GM19099 (cell line): Measurements from ENCODE around the gene MAP3K5.

ENCODE experiments used
- POLR2A ChIP-seq: IDR thresholded peaks from 3 replicates; pipeline ENCODE4 v1.6.1; 2011; ENCODE audit warnings: low read depth; ENCODE audit not compliant: insufficient read length; ENCODE audit errors: extremely low read depth

The MAP3K5 gene

DNA sequence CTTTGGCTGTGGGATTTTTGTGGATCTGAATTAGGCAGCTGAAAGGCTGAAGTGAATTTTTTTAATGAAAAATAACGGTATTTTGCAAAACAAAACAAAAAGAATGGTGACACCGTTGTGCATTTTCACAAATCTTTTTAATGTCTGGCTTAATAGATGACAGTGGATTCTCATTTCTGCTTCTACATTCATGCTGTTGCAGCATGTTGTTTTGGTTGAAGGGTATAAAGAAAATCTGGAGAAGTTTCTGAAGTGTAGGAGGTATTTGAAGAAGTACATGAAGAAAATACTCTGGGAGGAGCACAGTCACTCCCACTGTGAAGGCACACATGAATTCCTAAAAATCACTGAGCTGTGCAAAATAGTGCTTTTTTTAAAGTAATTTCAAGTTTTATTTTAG, 3.1 kb upstream of the MAP3K5 start:
- no peak for TF ChIP-seq POLR2A

DNA sequence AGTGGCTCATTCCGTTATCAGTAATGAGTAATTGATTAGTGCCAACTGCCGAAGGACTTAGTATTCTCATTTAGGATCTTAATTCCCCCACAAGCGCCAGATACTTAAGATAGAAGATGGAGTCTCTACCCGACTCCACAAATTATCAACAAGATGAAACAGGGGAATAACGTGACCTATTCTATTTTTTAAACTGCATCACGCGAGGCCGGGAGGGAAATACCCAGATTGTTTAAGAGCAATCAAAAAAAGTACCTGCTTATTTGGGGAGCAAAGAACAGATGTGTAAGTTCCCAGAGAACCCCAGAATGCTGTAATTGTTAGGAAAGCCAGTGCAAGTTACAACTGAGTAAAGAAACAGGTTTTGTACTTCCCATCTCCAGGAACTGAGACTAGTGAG, 1.1 kb upstream of the MAP3K5 start:
- no peak for TF ChIP-seq POLR2A

DNA sequence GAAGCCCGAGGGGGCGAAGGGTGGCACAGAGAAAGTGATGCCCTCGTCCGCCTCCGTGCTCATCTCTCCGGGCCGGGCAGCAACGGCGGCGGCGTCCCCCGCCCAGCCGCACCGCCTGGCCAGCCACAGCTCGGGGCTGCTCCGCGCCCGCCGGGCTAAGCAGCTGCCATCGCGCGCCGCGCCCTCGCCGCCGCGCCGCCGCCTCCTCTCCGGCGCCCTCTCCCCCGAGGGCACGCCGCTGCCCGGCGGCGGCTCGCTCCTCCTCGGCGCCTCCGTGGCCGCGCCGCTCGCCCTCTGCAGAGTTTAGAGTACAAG, 225 bp downstream of the MAP3K5 start:
- no peak for TF ChIP-seq POLR2A

DNA sequence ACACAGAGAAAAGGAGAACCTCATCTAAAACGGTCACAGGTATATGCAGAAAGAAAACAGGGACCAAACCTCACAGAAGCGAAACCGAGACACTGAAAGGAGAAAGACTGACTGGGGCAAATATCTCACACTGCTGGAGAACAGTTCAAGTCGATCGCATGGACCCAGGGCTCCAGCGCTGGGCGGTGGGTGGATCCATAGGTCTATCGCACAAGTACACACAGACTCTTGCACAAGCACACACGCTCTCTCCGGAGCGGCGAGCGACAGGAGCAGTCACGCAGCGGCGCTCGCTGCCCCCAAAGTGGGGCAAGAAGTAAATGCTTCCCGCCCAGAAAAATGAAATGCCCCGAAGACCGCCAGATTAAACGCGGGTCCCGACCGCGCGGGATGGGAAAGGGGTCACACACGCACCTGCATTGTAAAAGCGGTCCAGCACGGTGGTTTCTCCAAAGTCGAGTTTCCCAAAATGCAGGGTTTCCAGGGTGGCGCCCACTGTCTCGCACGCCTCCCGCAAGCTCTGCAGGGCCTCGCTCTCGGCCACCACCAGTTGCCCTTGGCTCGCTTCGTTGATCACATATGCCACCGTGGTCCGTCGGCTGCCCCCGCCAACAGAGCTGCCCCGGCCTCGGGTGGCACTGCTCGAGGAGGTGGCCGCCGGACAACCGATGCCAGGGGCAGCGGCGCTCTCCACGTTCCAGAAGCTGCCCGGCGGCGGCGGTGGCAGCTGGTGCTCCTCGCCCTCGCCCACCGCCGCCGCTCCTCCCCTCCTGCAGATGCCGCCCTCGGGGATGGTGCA, 782 bp downstream of the MAP3K5 start:
- TF ChIP-seq POLR2A: peak; percentile 83

DNA sequence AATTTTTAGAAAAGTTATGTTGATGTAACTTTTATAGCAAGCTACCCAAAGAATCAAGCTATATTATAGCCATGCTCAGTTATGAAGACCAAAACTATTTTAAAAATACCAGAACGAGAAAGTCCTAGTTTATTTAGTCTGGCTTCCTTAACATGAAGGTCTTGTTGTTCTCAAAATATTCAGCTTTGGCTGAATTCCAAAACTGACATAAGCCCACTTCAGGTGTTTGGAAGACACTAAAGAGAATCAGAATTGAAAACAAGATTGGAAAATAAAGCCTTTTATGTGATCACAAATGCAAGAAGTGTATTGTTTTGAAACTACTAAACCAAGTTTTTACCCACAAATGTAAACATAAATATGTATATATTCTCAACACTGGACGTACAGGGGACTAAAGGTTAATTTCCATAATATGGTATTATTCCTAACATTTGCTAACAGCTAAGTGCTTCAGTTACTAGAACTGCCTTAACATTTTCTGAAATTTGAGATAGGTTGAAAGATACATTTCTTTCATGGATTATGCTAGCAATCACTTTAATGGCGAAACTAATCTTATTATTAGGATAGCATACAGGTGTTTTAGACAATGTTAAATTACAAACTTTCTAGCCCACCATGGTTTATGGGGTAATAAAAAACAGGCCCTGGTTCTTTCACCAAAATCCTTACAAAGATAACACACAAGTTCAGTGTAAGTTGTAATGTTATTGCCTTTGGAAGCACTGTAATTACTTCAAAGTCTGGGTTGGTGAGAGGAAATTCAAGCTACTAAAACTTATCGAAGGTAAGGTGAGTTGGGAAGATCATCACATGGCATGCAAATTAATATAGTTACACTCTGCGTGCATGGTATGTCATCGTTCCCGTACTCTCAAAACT, 1.6 kb downstream of the MAP3K5 start:
- TF ChIP-seq POLR2A: no peak

DNA sequence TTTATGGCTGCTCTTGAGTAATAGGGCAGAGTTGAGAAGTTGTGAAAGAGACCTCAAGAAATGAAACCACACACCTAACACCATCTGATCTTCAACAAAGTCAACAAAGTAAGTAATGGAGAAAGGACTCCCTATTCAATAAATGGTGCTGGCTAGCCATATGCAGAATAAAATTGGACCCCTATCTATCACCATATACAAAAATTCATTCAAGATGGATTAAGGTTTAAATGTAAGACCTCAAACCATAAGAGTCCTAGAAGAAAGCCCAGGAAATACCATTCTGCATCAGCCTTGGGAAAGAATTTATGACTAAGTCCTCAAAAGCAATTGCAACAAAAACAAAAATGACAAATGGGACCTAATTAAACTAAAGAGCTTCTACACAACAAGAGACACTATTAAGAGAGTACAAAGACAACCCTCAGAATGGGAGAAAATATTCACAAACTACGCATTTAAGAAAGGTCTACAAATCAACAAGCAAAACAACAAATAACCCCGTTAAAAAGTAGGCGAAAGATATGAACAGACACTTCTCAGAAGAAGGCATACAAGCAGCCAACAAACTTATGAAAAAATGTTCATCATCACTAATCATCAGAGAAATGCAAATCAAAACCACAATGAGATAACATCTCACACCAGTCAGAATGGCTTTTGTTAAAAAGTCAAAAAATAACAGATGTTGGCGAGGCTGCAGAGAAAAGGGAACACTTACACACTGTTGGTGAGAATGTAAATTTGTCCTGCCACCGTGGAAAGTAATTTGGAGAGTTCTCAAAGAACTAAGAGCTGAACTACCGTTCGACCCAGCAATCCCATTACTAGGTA, 4.0 kb downstream of the MAP3K5 start:
- no peak for TF ChIP-seq POLR2A

DNA sequence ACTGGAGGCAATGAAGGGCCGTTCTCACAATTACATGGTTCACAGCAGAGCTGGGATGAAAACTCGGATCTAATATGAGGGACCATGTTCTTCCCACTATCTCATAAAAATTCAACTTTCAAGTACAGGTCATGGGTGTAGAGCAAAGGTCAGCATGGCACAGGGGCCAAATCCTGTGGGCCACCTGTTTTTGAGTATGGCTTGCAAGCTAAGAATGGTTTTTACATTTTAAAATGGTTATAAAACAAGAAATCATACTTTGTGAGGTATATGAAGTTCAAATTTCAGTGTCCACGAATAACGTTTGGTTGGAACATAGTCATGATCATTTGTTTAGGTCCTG, 4.6 kb downstream of the MAP3K5 start:
- no peak for TF ChIP-seq POLR2A

DNA sequence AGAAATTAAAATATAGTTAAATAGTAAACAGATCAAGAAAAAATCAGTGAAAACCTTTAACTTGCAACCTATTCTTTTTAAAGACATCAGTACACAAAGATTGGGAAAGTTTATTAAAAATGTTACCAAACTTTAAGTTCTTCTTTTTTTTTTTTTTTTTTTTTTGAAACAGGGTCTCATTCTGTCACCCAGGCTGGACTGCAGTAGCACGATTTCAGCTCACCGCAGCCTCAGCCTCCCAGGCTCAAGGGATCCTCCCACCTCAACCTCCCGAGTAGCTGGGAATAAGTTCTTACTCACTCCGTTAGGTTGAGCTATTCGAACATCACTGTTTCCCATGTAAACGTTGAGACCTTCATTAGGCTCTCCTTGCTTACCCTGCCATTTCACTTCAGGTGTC, 5.6 kb downstream of the MAP3K5 start:
- no peak for TF ChIP-seq POLR2A

DNA sequence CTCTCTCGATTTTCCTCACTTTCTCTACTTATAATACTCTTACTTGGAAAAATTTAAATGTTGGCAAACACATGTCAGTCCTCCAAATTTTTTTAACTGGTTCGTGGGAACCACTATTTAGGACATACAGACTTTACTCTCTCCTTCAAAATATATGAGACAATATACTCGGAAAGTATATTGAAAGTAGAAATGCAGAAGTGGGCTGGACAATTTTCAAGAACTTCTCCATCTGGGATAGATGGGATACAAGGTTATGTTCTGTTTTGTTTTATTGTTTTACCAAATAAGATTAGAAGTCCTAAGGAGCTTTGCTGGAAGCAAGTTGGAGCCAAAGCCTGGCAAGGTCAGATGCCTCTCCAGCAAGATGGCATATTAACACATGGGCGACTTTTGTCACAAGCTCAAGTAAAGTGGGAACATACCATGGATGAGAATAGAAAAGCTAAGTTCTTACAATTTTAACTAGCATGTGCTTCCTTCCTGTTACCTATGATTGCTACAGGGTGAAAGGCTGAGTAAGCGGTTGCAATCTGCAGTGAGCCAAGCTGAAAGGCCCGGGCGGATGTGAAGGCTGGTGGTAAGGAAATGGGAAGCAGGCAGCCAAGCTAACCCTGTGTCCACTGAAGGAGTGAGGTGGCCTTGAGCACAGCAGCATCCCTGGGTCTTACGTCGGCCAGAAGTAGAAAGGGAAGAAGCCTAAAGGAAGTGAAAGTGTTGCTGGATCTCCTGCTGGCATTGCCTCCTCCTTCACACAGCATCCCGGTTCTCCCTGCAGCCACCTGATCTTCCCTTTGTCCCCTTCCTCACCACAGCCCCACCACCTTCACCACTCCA, 7.1 kb downstream of the MAP3K5 start:
- TF ChIP-seq POLR2A: peak; percentile 18

DNA sequence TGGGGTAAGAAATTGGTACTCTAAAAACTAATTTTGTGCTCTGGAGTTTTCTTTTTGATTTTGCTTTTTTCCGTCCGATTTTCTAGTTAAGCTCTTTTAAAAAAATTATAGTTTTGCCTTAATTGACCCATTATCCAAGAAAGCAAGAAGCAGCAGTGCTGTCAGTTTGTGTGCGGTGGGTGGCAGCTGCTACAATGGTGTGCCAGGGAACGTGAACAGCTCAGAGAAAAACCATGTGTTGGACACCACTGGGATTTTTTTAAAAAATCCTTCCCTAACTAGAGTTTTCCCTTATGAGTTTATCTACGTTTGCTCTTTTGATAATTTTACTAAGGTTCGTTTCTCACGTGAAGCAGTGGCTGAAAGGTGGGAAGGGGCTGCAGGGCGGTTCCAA, 8.0 kb downstream of the MAP3K5 start:
- TF ChIP-seq POLR2A: no peak

DNA sequence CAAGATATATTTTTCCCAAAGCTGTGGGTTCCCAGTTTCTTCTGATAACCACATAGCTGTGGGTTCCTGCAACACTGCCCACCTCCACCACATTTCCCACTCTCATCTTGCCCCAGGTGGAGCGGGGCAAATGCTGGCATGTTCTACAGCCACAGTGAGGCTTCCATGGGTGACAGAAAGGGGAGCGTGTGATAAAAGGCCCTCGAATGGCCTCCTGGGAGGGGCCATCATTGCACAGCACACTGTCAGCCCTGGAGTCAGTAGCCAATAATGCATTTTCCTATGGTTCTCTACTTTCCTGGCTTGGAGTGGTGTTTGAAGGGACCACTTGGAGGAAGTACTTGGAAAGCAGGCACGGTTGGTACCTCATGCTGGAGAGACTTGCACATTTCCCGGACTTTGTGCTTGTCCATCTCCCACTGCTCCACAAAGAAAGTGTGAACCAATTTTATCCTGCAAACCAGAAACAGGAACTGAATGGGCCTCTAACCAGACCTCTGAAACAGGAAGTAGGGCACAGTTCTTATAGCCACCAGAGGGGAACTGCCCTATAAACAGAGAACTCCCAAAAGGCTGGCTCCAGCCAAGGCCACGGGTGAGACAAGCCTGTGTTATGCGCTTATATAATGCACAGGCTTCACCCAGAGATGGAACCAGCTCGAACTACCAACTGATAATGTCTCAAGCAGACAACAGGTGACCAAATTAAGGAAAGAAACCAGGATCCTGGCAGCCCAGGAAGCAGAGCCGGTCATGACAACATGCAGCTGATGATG, 8.6 kb downstream of the MAP3K5 start:
- TF ChIP-seq POLR2A: no peak

DNA sequence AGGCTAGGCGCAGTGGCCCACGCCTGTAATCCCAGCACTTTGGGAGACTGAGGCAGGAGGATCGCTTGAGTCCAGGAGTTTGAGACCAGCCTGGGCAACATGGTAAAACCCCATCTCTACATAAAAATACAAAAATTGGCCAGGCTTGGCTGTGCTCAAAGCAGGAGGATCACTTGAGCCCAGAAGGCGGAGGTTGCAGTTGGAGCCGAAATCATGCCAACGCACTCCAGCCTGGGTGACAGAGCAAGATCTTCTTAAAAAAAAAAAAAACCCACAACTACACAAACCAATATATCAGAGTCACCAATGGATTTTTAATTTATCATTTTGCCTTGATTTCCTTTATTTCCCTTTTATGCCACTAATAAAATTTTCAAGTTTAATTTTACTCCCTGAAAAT, 9.3 kb downstream of the MAP3K5 start:
- TF ChIP-seq POLR2A: no peak

DNA sequence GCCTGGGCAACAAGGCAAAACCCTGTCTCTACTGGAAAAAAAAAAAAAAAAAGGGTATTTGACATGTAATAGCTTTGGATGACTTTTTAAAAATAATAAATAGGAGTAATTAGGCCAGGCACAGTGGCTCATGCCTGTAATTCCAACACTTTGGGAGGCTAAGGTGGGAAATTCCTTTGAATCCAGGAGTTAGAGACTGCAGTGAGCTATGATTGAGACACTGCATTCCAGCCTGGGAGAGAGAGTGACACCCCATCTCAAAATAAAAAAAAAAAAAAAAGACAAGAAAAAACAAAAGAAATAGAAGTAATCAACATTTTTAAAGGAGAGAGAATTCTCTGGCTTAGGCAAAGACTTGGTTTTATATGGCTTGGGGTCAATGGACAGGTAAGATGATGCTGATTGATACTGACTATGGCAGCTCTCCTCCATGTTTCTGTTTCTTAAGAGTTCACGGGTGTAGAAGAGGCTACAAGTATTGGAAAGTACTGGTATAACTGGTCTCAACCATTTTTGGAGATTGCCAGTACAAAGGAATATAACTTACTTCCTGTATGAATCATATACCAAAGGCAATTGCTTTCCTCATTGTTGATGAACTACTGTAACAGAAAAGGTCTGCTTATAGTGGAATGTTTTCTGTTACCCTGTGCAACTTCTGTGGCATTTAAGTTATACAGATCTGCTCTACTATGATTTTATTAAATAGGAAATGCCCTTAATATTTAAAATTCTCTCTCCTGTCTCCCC, 10.1 kb downstream of the MAP3K5 start:
- no peak for TF ChIP-seq POLR2A

DNA sequence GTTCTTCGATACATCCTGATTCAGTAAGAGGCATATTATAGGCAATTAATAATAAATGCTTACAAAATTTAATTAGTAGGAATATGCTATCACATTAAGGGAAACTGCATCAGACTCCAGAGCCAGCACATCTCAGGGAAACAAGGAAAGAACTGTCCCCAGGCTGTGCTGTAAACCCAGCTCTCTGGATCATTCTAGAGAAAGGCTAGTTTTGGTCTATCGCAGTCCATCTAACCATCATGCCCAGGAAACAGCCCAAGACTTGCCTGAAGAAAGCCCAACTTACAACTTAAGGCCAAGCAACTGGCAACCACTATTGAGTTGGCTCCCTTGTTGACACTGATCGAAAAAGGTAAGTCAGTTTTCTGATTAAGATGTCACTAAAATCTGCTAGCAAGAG, 11.3 kb downstream of the MAP3K5 start:
- TF ChIP-seq POLR2A: no peak

DNA sequence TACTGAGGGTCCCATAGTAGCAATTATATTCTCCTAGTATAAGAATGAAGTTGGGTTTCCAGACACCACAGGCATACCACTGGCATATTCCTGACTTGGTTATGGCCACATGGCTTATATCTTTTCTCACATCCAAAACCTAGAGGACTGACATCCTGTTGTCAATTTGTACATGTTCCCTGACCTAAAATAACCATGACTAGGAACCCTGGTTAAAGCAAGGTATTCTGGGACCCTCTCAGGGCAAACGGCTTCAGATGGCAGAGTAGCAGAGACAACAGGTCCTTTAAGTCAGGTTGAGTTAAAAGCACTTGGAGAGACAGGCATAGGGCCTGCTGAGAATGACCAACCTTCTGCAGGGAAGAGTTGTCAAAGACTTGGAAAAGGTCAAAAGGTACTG, 12.6 kb downstream of the MAP3K5 start:
- TF ChIP-seq POLR2A: no peak
